GM11168 (cell line): ENCODE data around the gene EXOC8.
"Not testable (repeated sequence)": the region's sequence is repeated elsewhere in the genome, so short reads cannot be mapped to it uniquely, and the experiment has no call there.

Experiments used
- in situ Hi-C: fragments of 300-500 bp; cut with MboI; formaldehyde crosslinking; loops from one replicate; pipeline ENCODE4 v1.12.0; 2022; ENCODE audit warnings: low sequenced_read_pairs; ENCODE audit not compliant: unreplicated experiment

Gene EXOC8

GRCh38 chr1:231354330-231355020, 16.8 kb upstream of the EXOC8 start:
- in situ Hi-C loops = no loop called here

- in situ Hi-C loops = no loop called here
Observed at GRCh38 chr1:231353086-231353485, 15.4 kb upstream of the EXOC8 start.

DNA sequence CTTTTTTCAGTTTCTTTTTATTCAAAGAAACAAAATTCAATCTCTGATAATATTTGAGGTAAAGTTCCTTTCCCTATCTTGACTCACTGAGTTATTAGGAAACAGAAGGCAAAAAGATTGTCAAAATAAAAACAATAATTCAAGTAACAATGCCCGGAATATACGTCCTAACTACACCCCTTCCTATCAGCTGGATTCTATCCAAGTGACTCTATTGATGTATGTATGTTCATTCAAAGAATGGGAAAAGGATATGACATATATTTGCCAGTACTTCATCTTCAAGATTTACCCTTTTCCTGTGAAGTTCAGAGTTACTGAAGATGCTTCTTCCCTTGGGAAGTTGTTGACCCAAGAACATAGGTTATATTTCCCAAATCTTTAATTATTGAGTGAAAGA, 14.2 kb upstream of the EXOC8 start:
- in situ Hi-C loops = no loop called here

- in situ Hi-C loops = not testable (repeated sequence)
Observed at GRCh38 chr1:231348856-231349255, 11.2 kb upstream of the EXOC8 start.

- in situ Hi-C loops = no loop called here
Observed at GRCh38 chr1:231348442-231348841, 10.8 kb upstream of the EXOC8 start.

DNA sequence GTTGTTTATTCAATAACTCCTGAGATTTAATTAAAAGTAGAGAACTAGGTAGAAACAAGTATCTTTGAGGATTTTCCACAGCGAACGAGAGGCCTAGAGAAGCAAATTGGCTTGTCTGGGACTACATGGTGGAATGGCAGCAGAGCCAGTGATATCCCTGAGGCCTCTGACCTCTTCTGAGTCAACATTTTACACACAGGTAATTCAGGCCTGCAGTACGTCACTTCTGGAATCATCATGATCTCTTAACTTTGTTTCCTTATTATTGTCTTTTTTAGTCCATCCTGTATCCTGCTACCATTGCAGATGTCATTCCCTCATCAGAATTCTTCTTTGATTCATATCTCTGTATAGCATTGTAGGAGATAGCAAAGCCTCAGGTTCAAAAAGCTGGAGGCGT, 10.3 kb upstream of the EXOC8 start:
- in situ Hi-C loops = no loop called here

DNA sequence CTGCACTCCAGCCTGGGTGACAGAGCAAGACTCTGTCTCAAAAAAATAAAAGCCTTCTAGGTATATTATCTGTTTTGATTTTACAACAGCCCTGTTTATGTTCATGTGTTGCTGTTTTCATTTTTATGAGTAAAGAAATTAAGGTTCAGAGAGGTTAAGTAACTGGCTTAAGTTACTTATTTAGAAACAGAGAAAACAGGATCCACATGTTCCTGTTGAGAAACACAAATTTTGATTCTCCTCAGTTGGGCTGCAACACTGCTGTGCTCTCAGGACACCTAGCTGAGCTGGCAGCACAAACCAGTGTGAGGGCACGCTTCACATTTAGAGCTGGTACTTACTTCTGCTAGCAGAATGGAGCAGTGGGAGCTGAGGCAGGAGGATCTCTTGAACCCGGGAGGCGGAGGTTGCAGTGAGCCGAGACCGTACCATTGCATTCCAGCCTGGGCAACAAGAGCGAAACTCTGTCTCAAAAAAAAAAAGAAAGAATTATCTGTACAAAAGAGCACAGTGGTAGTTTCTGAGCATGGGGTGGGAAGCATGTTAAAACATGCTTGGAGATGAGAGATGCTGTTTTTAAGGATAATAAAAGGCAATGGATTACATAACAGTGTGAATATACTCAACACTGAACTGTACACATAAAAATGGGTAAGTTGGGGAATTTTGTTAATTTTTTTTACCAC, 2.8 kb upstream of the EXOC8 start:
- in situ Hi-C loops = no loop called here

DNA sequence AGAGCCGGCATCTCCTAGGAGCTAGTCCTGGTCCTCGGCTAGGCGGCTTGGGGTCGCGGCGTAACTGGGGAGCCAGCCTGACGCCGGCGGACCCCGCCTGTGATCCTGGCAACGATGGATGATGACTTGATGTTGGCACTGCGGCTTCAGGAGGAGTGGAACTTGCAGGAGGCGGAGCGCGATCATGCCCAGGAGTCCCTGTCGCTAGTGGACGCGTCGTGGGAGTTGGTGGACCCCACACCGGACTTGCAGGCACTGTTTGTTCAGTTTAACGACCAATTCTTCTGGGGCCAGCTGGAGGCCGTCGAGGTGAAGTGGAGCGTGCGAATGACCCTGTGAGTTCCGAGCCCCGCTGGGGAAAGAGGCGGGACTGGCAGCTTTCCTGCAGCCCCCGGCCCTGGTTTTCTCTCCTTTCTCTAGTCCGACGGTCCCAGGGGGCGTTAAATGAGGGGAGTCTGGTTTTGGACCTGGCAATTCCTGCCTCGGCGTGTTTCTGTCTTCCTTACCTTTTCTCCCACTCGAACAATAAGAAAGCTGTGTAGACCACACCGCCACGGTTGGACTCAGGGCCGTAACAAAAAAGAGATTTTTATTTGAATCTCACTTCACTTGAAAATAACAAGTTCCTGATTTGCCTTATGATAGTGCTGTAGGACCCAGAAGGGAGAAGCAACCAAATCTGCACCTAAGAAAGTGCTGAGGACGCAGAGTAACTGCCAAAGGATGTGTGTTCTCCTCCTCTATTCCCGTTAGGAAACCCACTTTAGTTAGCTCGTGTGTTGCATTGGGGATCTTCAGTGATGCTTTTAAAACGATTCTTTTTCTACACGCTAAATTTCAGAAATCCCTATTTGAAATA, 847 bp upstream of the EXOC8 start, which contains the start of gene SPRTN:
Gene SPRTN, plus strand, starts transcription at position 24 of the 859 bp plus-strand sequence. Its CDS starts 91 bp downstream, at position 115.
- in situ Hi-C loops = no loop called here

GRCh38 chr1:231337043-231337471, 595 bp downstream of the EXOC8 start:
- in situ Hi-C loops = no loop called here

- in situ Hi-C loops = no loop called here
Observed at GRCh38 chr1:231335663-231336602, 1.7 kb downstream of the EXOC8 start.

GRCh38 chr1:231334952-231335351, 2.7 kb downstream of the EXOC8 start:
- in situ Hi-C loops = no loop called here

DNA sequence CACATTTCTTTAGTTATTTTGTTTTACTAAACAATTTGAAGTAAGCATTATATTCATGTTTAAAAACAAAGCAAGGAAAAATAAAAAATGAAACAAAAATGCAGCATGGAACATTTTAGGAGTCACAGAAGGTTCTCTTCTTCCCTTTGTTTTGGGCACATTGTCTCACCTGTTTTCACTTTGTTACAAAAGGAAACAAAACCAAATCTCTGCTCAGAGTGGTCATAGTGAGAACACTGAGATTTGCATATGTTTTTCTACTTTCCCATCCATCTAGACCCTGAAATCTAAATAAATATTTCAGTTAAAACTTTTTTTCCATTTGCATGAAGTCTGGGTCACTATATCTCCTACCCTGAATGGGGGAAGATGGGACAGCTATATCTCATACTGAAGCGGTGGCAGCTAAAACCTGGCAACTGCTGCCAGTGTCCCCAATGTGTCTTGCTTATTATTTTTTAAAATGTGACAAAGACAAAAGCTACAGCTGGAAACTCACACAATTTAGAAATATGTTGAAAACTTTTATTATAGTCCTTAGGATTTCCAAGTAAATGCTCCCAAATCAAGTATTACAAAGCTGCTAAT, 3.5 kb downstream of the EXOC8 start:
- in situ Hi-C loops = no loop called here

DNA sequence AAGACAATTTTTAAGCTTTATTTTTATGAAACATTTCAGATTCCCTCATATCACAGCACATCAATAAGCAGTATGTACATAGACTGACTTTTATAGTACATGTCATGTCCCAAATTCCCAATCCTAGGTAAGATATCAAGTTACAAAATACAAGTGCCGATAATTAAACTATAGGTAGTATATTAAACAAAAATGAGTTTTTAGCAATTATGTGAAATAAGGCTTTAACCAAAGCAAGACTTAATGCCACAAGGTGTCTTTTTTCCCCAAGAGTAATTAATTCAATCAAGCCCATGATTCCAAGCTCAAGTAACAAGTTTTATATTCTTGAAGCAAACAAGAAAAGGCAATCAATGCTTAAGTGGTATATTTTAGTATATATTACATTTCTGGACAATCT, 4.9 kb downstream of the EXOC8 start:
- in situ Hi-C loops = no loop called here

- in situ Hi-C loops = no loop called here
Observed at GRCh38 chr1:231329483-231329882, 8.2 kb downstream of the EXOC8 start.

DNA sequence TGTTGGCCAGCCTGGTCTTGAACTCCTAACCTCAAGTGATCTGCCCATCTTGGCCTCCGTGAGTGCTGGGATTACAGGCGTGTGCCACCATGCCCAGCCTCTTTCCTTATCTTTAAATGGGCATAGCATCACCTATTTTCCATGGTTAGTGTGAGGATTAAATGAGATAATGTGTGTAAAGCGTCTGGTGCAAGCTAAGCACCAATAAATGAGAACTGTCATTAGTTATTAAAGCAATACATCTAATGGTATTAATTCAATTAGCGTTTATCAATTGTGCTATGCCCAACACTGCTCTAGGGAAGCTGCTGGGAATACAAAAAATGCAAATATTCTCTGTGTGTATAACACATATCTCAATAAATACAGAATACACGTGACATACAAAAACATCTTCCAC, 10.0 kb downstream of the EXOC8 start:
- in situ Hi-C loops = no loop called here

- in situ Hi-C loops = no loop called here
Observed at GRCh38 chr1:231326248-231326647, 11.4 kb downstream of the EXOC8 start.

DNA sequence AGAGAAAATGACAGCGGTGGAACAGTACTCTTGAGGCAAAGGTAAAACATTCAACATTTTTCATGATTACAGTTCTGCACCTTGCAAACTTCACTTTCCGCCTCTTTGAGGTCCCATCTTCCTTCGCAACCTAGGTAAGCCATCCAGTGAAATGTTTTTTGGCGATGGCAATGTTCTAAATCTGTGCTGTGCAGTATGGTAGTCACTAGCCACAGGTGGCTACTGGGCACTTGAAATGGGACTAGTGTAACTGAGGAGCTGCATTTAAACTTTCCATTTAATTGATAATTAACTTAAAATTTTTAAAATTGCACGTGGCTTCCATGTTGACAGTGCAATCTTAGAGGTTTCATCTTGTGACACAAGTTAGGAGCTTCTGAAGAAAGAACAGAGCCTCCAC, 13.0 kb downstream of the EXOC8 start:
- in situ Hi-C loops = no loop called here

GRCh38 chr1:231322880-231323530, 14.6 kb downstream of the EXOC8 start:
- in situ Hi-C loops = no loop called here

GRCh38 chr1:231319080-231319479, 18.6 kb downstream of the EXOC8 start:
- in situ Hi-C loops = no loop called here
